Neural progenitor cell (in vitro differentiated cells): ENCODE measurements around the gene LRPAP1. TPM values are rescaled to one million over a fixed set of nuclear protein-coding genes. Genes with fewer than 3 reads are reported as not detected.

Experiments used
- DNase-seq: peaks from one replicate; pipeline ENCODE4 v3.0.0-alpha.2; 2016; ENCODE audit warnings: low spot score
- H2AFZ ChIP-seq: fragments of 200-600 bp; sonication (generic); replicated peaks from 2 replicates; pipeline ENCODE4 v1.6.1; 2016; ENCODE audit warnings: antibody characterized with exemption
- H3F3A ChIP-seq: fragments of 200-600 bp; sonication (generic); 2 replicates; pipeline ENCODE4 v1.6.1; 2016; ENCODE audit warnings: antibody characterized with exemption, low read depth
- H3K27ac ChIP-seq: fragments of 200-600 bp; sonication (generic); 2 replicates; pipeline ENCODE4 v1.5.1; 2016; ENCODE audit warnings: mild to moderate bottlenecking
- H3K27me3 ChIP-seq: fragments of 200-600 bp; sonication (generic); 2 replicates; pipeline ENCODE4 v1.6.1; 2016; ENCODE audit warnings: mild to moderate bottlenecking, moderate library complexity
- H3K36me3 ChIP-seq: fragments of 200-600 bp; sonication (generic); 2 replicates; pipeline ENCODE4 v1.5.1; 2016
- H3K4me1 ChIP-seq: fragments of 200-600 bp; sonication (generic); 2 replicates; pipeline ENCODE4 v1.6.1; 2016; ENCODE audit warnings: mixed run types
- H3K4me2 ChIP-seq: fragments of 200-600 bp; sonication (generic); 2 replicates; pipeline ENCODE4 v1.6.1; 2016
- H3K4me3 ChIP-seq: fragments of 200-600 bp; sonication (generic); 2 replicates; pipeline ENCODE4 v1.5.1; 2016
- H3K79me2 ChIP-seq: fragments of 200-600 bp; sonication (generic); 2 replicates; pipeline ENCODE4 v1.6.1; 2016; ENCODE audit warnings: low read depth
- H3K9ac ChIP-seq: fragments of 200-600 bp; sonication (generic); 2 replicates; pipeline ENCODE4 v1.6.1; 2016
- H3K9me3 ChIP-seq: fragments of 200-600 bp; sonication (generic); 2 replicates; pipeline ENCODE4 v1.5.1; 2016; ENCODE audit warnings: low read depth
- H4K20me1 ChIP-seq: fragments of 200-600 bp; sonication (generic); 2 replicates; pipeline ENCODE4 v1.6.1; 2016; ENCODE audit warnings: low read depth
- H3K27ac Mint-ChIP-seq: 3 replicates; pipeline ENCODE4 v1.8.0; 2021; ENCODE audit warnings: mixed read lengths
- H3K27me3 Mint-ChIP-seq: 2 replicates; pipeline ENCODE4 v1.8.0; 2022; ENCODE audit warnings: low read depth, mild to moderate bottlenecking, inconsistent platforms, moderate library complexity, mixed read lengths; ENCODE audit not compliant: insufficient read depth
- H3K36me3 Mint-ChIP-seq: 3 replicates; pipeline ENCODE4 v1.8.0; 2021; ENCODE audit warnings: mixed read lengths
- H3K4me1 Mint-ChIP-seq: 3 replicates; pipeline ENCODE4 v1.8.0; 2021; ENCODE audit warnings: mixed read lengths
- H3K4me3 Mint-ChIP-seq: 3 replicates; pipeline ENCODE4 v1.8.0; 2021; ENCODE audit warnings: mild to moderate bottlenecking, moderate library complexity, mixed read lengths
- H3K9me3 Mint-ChIP-seq: 3 replicates; pipeline ENCODE4 v1.8.0; 2020; ENCODE audit warnings: mixed read lengths
- CTCF ChIP-seq: fragments of 200-600 bp; sonication (generic); IDR thresholded peaks from 2 replicates; pipeline ENCODE4 v1.5.1; 2017; ENCODE audit warnings: antibody characterized with exemption, mild to moderate bottlenecking
- EZH2 ChIP-seq: fragments of 200-600 bp; sonication (generic); IDR thresholded peaks from 2 replicates; pipeline ENCODE4 v1.6.1; 2017; ENCODE audit warnings: antibody characterized with exemption, mild to moderate bottlenecking, moderate library complexity
- EZH2phosphoT487 ChIP-seq: fragments of 200-600 bp; sonication (generic); IDR thresholded peaks from 2 replicates; pipeline ENCODE4 v1.6.1; 2017; ENCODE audit warnings: antibody characterized with exemption
- total RNA-seq: library from RNA; depleted of rRNA; stranded (reverse); fragments of >200 nt; gene quantifications from 2 replicates; pipeline ENCODE4 v1.2.3, GENCODE V29; 2015; ENCODE audit warnings: low replicate concordance

Gene LRPAP1
- total RNA-seq, 1 donor from 2014 or later: 48.3 TPM

GRCh38 chr4:3497095-3497494 lies 35.1 kb downstream of the LRPAP1 start:
- no peak overlapping the region for H3K4me3 Mint-ChIP-seq
- Histone ChIP-seq H3K27ac (no peak overlapping the region), H4K20me1 (peaks cover 82% of the 10 kb centered on the region), H3F3A (peaks cover 10% of the 10 kb centered on the region), H3K79me2 (no peaks in the 10 kb centered on the region), H3K4me3 (no peak overlapping the region), H3K9me3 (no peaks in the 10 kb centered on the region), H2AFZ (no peak overlapping the region), H3K36me3 (no peaks in the 10 kb centered on the region), H3K27me3 (peaks cover 32% of the 10 kb centered on the region), H3K9ac (no peak overlapping the region), H3K4me2 (no peak overlapping the region), H3K4me1 (peaks cover 25% of the 10 kb centered on the region)
- TF ChIP-seq CTCF: no peak
- no peak for TF ChIP-seq EZH2phosphoT487
- TF ChIP-seq EZH2: no peak
- H3K36me3 Mint-ChIP-seq: no peaks in the 10 kb centered on the region
- DNase-seq: no peak
- no peak overlapping the region for H3K27ac Mint-ChIP-seq
- H3K27me3 Mint-ChIP-seq: peaks cover 4% of the 10 kb centered on the region
- H3K4me1 Mint-ChIP-seq: peaks cover 15% of the 10 kb centered on the region
- no peaks in the 10 kb centered on the region for H3K9me3 Mint-ChIP-seq

- peaks cover 42% of the 10 kb centered on the region for H3K27me3 ChIP-seq
Observed at GRCh38 chr4:3496021-3496420, 36.2 kb downstream of the LRPAP1 start.

GRCh38 chr4:3495204-3495975 lies 36.8 kb downstream of the LRPAP1 start:
- no peak overlapping the region for H3K27ac Mint-ChIP-seq
- H3K4me3 Mint-ChIP-seq: no peak overlapping the region
- H3K27me3 ChIP-seq: peaks cover 49% of the 10 kb centered on the region

More at GRCh38 chr4:3496021-3496420, 36.2 kb downstream of the LRPAP1 start:
- Histone ChIP-seq H3K36me3 (no peaks in the 10 kb centered on the region), H4K20me1 (peaks cover 77% of the 10 kb centered on the region), H3K4me1 (peaks cover 25% of the 10 kb centered on the region), H3K4me3 (no peak overlapping the region), H3K9me3 (no peaks in the 10 kb centered on the region), H3K4me2 (no peak overlapping the region), H3F3A (peaks cover 10% of the 10 kb centered on the region), H3K9ac (no peak overlapping the region), H3K27ac (no peak overlapping the region), H3K79me2 (no peaks in the 10 kb centered on the region), H2AFZ (no peak overlapping the region)
- H3K36me3 Mint-ChIP-seq: no peaks in the 10 kb centered on the region
- no peak for TF ChIP-seq CTCF
- TF ChIP-seq EZH2: no peak
- TF ChIP-seq EZH2phosphoT487: no peak
- H3K9me3 Mint-ChIP-seq: no peaks in the 10 kb centered on the region
- no peak overlapping the region for H3K27ac Mint-ChIP-seq
- H3K4me1 Mint-ChIP-seq: peaks cover 15% of the 10 kb centered on the region
- H3K27me3 Mint-ChIP-seq: peaks cover 8% of the 10 kb centered on the region
- H3K4me3 Mint-ChIP-seq: no peak overlapping the region
- DNase-seq: no peak

More at GRCh38 chr4:3495204-3495975, 36.8 kb downstream of the LRPAP1 start:
- H3K9ac ChIP-seq: no peak overlapping the region
- H3K27ac ChIP-seq: no peak overlapping the region
- no peak overlapping the region for H3K4me2 ChIP-seq
- no peaks in the 10 kb centered on the region for H3K79me2 ChIP-seq
- no peak for DNase-seq
- TF ChIP-seq EZH2: no peak
- no peak for TF ChIP-seq EZH2phosphoT487
- no peak for TF ChIP-seq CTCF
- no peaks in the 10 kb centered on the region for H3K9me3 ChIP-seq
- H3K36me3 ChIP-seq: no peaks in the 10 kb centered on the region
- Mint-ChIP-seq H3K27me3 (peaks cover 9% of the 10 kb centered on the region), H3K4me1 (peaks cover 15% of the 10 kb centered on the region), H3K36me3 (no peaks in the 10 kb centered on the region), H3K9me3 (no peaks in the 10 kb centered on the region)
- peaks cover 25% of the 10 kb centered on the region for H3K4me1 ChIP-seq
- no peak overlapping the region for H3K4me3 ChIP-seq
- H2AFZ ChIP-seq: no peak overlapping the region
- H4K20me1 ChIP-seq: peaks cover 71% of the 10 kb centered on the region
- peaks cover 10% of the 10 kb centered on the region for H3F3A ChIP-seq
